ENCODE data around the gene RASSF5.

- TF ChIP-seq POLR2A (IDR thresholded peaks at IDR 0.05; ENCODE audit: low read depth, low read length) (no peak), POLR2AphosphoS5 (IDR thresholded peaks at IDR 0.05; ENCODE audit: low read depth, low read length) (no peak), SPI1 (IDR thresholded peaks at IDR 0.05; ENCODE audit: low read depth, low read length) (no peak), PAX5 (IDR thresholded peaks at IDR 0.05; ENCODE audit: insufficient read depth, low read length, severe bottlenecking) (no peak)
Observed at GRCh38 chr1:206459703-206460102, 47.6 kb upstream of the RASSF5 start.

Data from GM12891 (cell line).